BE2C (cell line): Measurements from ENCODE around the gene LSM12.

Experiments
- DNase-seq: peaks from one replicate; pipeline ENCODE4 v3.0.0-alpha.2; 2020
- H3K27me3 ChIP-seq: fragments of 250-450 bp; sonication (Bioruptor Pico); 2 replicates; pipeline ENCODE4 v1.5.1; 2020; ENCODE audit warnings: mild to moderate bottlenecking
- H3K36me3 ChIP-seq: fragments of 250-450 bp; sonication (Bioruptor Pico); 2 replicates; pipeline ENCODE4 v1.5.1; 2020; ENCODE audit warnings: mild to moderate bottlenecking
- H3K4me1 ChIP-seq: fragments of 250-450 bp; sonication (Bioruptor Pico); 2 replicates; pipeline ENCODE4 v1.5.1; 2020
- H3K4me3 ChIP-seq: 2 replicates; pipeline ENCODE4 v1.5.1; 2011; ENCODE audit warnings: low read depth, low read length
- H3K9me3 ChIP-seq: fragments of 250-450 bp; sonication (Bioruptor Pico); 2 replicates; pipeline ENCODE4 v1.5.1; 2020
- TF ChIP-seq, protein P1 (sequence below): IDR thresholded peaks from 2 replicates; pipeline ENCODE4 v1.5.1; 2012; ENCODE audit warnings: mild to moderate bottlenecking, low read depth, low read length

LSM12 gene

DNA sequence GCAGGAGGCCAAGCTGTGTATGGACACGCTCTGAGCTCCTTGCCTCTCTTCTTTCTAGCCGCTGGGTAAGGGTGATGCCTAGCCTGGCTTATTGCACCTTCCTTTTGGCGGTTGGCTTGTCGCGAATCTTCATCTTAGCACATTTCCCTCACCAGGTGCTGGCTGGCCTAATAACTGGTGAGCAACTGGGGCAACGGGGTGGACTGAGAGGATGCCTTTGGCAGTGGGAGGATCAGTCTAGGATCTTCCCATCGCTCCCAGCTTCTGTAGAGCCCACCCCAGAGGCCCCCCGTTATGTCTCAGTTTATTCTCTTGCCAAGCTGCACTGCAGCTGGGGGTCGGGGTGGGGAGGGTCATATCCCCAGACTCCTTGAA lies 8.4 kb upstream of the LSM12 start:
- TF ChIP-seq, protein P1, sequence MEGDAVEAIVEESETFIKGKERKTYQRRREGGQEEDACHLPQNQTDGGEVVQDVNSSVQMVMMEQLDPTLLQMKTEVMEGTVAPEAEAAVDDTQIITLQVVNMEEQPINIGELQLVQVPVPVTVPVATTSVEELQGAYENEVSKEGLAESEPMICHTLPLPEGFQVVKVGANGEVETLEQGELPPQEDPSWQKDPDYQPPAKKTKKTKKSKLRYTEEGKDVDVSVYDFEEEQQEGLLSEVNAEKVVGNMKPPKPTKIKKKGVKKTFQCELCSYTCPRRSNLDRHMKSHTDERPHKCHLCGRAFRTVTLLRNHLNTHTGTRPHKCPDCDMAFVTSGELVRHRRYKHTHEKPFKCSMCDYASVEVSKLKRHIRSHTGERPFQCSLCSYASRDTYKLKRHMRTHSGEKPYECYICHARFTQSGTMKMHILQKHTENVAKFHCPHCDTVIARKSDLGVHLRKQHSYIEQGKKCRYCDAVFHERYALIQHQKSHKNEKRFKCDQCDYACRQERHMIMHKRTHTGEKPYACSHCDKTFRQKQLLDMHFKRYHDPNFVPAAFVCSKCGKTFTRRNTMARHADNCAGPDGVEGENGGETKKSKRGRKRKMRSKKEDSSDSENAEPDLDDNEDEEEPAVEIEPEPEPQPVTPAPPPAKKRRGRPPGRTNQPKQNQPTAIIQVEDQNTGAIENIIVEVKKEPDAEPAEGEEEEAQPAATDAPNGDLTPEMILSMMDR = no peak
- Histone ChIP-seq H3K27me3 (no peaks in the 10 kb centered on the region), H3K4me1 (peaks cover 2% of the 10 kb centered on the region; the same call in 1 of the 2 replicates), H3K4me3 (no peak overlapping the region), H3K36me3 (peaks cover 41% of the 10 kb centered on the region), H3K9me3 (no peaks in the 10 kb centered on the region)
- no peak for DNase-seq

DNA sequence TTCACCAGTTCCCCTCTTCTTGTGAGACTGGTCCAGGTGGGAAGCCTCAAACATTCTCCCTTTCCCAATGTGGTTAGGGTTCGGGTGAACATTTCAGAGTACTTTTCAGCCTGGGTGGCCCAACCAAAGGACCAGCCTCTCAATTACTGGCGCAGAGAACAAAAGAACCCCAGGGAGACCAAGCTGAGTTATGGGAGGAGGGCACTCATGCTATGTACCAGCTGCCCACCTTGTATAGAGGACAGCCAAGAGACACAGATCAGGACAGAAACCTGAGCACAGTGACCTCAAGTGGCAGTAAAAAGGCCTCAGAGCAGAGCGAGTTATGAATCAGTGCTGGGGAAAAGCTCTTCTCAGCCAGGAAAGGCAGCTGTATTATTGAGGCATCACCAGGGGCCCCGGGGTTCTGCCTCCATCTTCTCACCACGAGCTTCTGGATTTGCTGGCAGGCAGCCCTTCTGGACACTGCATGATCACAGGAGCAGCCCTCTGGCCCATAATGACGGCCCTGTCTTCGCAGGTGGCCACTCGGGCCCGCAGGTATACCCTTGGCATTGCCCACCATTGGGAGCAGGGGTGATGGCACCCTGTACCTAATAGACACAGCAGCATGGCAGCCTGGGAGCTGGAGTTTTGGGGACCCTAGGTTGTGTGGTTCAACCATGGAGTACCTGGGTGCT lies 7.9 kb upstream of the LSM12 start:
- Histone ChIP-seq H3K36me3 (peaks cover 41% of the 10 kb centered on the region), H3K4me3 (no peak overlapping the region), H3K4me1 (peaks cover 3% of the 10 kb centered on the region; the same call in 1 of the 2 replicates), H3K9me3 (no peaks in the 10 kb centered on the region), H3K27me3 (no peaks in the 10 kb centered on the region)
- DNase-seq = no peak
- TF ChIP-seq, protein P1 = 0 out of 2 replicates have a peak, but pooled peaks have one; percentile 6

DNA sequence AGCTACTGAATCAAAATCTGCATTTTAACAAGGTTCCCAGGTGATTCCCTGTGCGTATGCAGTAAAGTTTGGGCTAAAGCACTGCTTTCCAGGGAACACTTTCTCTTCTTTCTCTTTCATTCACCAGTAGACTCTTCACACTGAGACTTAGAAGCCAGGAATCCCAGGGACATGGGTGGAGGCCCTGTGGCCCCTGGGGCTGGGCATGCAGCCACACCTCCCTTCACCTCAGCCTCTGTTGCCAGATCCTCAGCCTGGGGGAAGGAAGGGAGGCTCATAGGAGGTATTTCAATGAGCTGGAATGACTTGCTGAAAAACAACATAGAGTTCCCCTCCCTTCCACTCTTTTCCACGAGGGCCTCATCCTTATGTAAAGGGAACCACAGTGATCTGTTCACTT lies 5.3 kb upstream of the LSM12 start:
- no peak for DNase-seq
- Histone ChIP-seq H3K36me3 (peaks cover 28% of the 10 kb centered on the region), H3K4me3 (peak overlapping the region; percentile 79), H3K27me3 (no peaks in the 10 kb centered on the region), H3K9me3 (no peaks in the 10 kb centered on the region), H3K4me1 (peaks cover 3% of the 10 kb centered on the region; the same call in 1 of the 2 replicates)
- TF ChIP-seq, protein P1 = no peak

DNA sequence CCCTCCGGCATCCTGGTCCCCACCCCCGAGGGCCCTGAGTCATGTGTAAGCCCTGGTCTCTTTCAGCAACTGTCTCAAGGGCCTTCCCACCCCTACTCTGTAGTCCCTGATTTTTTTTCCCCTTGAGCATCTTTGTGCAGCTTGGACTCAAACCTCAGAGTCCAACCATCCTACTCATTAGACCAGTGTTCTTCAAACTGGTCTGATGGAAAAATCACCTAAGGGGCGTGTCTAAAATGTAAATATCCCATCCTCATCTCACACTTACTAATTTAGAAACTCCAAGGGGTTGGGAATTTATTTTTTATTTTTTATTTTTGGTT lies 4.7 kb upstream of the LSM12 start:
- no peak for DNase-seq
- no peaks in the 10 kb centered on the region for H3K9me3 ChIP-seq
- TF ChIP-seq, protein P1 = no peak
- peak overlapping the region; percentile 79 for H3K4me3 ChIP-seq
- peaks cover 22% of the 10 kb centered on the region for H3K36me3 ChIP-seq
- no peaks in the 10 kb centered on the region for H3K27me3 ChIP-seq
- peaks cover 3% of the 10 kb centered on the region; the same call in 1 of the 2 replicates for H3K4me1 ChIP-seq

DNA sequence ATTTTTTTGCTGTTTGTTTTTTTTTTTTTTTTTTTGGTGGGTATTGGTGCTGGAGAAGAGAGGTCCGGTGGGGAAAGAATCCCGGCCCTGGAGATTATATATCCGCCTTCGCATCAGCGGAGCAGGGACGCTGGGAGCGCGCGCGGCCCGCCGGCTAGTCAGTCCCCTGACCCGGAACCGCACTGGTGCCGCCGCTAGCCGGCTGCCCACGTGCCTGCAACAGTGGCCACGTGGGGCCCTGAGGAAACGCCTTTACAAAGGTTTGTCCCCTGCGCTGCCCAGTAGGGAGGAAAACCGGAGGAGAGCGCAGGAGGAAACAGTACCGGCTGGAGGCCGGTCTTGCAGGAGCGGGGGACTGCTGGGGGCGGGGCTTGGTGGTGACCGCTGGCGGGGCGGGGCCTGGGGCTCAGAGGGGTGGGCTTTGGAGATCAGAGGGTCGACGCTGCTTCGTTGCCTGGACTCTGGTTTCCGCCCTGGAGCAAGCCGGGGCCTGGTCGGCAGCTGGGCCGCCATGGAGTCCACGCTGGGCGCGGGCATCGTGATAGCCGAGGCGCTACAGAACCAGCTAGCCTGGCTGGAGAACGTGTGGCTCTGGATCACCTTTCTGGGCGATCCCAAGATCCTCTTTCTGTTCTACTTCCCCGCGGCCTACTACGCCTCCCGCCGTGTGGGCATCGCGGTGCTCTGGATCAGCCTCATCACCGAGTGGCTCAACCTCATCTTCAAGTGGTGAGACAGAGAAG lies 4.2 kb upstream of the LSM12 start, which contains the start of gene G6PC3:
G6PC3 (plus strand) TSS at position 281 of the 743 bp plus-strand sequence; CDS start at position 512, 231 bp downstream.
- Histone ChIP-seq H3K36me3 (peaks cover 16% of the 10 kb centered on the region), H3K27me3 (no peaks in the 10 kb centered on the region), H3K9me3 (no peaks in the 10 kb centered on the region), H3K4me3 (peak within 1 kb of the TSS; percentile 79), H3K4me1 (peaks cover 3% of the 10 kb centered on the region; the same call in 1 of the 2 replicates)
- TF ChIP-seq, protein P1 = 0 out of 2 replicates have a peak, but pooled peaks have one; percentile 5
- peak; percentile 99 for DNase-seq
